CD4-positive, alpha-beta T cell (primary cell): Measurements from ENCODE around the gene KBTBD12. TPM values are rescaled to one million over a fixed set of nuclear protein-coding genes. Genes with fewer than 3 reads are reported as not detected.

Source experiments
- ATAC-seq: fragments of 200-7000 bp; cut with Tn5 transposase; one replicate; pipeline ENCODE4 v1.10.0; 2022; ENCODE audit warnings: mild to moderate bottlenecking; ENCODE audit not compliant: poor library complexity
- CTCF ChIA-PET: fragments of 350-600 bp; sonication (Branson Sonifier 250); formaldehyde crosslinking; loops from one replicate; lab custom pipeline; 2021; ENCODE audit warnings: antibody characterized with exemption, inconsistent platforms; lab: Charles Lee
- POLR2A ChIA-PET: fragments of 350-600 bp; sonication (Branson Sonifier 250); formaldehyde crosslinking; loops from one replicate; lab custom pipeline; 2021; ENCODE audit warnings: antibody characterized with exemption, inconsistent platforms; lab: Charles Lee
- DNase-seq, 14 experiments: peaks; one replicate each; pipeline ENCODE4 v3.0.0-alpha.2; 2013 to 2020; ENCODE audit warnings: mixed read lengths in 2 of 14
- H3K27ac ChIP-seq, 2 donors: one replicate each; pipeline versions ENCODE4 v1.5.1 to v1.7.0; 2013; ENCODE audit warnings: low read length in 2 of 2, low read depth in 1 of 2, mild to moderate bottlenecking in 1 of 2
- H3K27me3 ChIP-seq, 2 experiments: 1 replicate in 1 of 2; 2 replicates in 1 of 2; pipeline versions ENCODE4 v1.6.1 to v1.7.0; 2013; ENCODE audit warnings: low read length in 2 of 2, control low read depth in 1 of 2, mild to moderate bottlenecking in 1 of 2, moderate library complexity in 1 of 2; ENCODE audit not compliant: insufficient read depth in 2 of 2, control insufficient read depth in 1 of 2
- H3K36me3 ChIP-seq: one replicate; pipeline ENCODE4 v1.6.1; 2013; ENCODE audit warnings: low read length, control low read depth; ENCODE audit not compliant: insufficient read depth
- H3K4me1 ChIP-seq: one replicate; pipeline ENCODE4 v1.6.1; 2013; ENCODE audit warnings: low read length, control low read depth; ENCODE audit not compliant: insufficient read depth
- H3K4me3 ChIP-seq: one replicate; pipeline ENCODE4 v1.5.1; 2013; ENCODE audit warnings: mild to moderate bottlenecking, low read length, moderate library complexity
- H3K9me3 ChIP-seq, 2 experiments: 1 replicate in 1 of 2; 2 replicates in 1 of 2; pipeline versions ENCODE4 v1.6.1 to v1.7.0; 2013; ENCODE audit warnings: low read length in 2 of 2, mild to moderate bottlenecking in 2 of 2, control low read depth in 1 of 2, moderate library complexity in 1 of 2; ENCODE audit not compliant: control insufficient read depth in 1 of 2, insufficient read depth in 1 of 2
- H3K27ac Mint-ChIP-seq: one replicate; pipeline ENCODE4 v1.8.0; 2020; ENCODE audit warnings: mixed read lengths
- H3K27me3 Mint-ChIP-seq: one replicate; pipeline ENCODE4 v1.8.0; 2021; ENCODE audit warnings: mixed read lengths
- H3K36me3 Mint-ChIP-seq: one replicate; pipeline ENCODE4 v1.8.0; 2021; ENCODE audit warnings: low read depth, mixed read lengths
- H3K4me1 Mint-ChIP-seq: one replicate; pipeline ENCODE4 v1.8.0; 2021; ENCODE audit warnings: low read depth, mixed read lengths
- H3K4me3 Mint-ChIP-seq: one replicate; pipeline ENCODE4 v1.8.0; 2020; ENCODE audit warnings: mild to moderate bottlenecking, mixed read lengths
- H3K9me3 Mint-ChIP-seq: one replicate; pipeline ENCODE4 v1.8.0; 2020; ENCODE audit warnings: mixed read lengths
- intact Hi-C, 2 experiments: fragments of 100-400 bp; cut with DNase I in 1 of 2; cut with micrococcal nuclease in 1 of 2; formaldehyde crosslinking; loops; one replicate each; pipeline versions ENCODE4 v1.15.1 to v1.9.0; 2023 to 2025; cut with DNase I, micrococcal nuclease
- total RNA-seq, 174 experiments: library from RNA in 2 of 174; stranded (reverse) in 2 of 174; gene quantifications; one replicate each; pipeline ENCODE4 v1.2.3 and lab custom pipeline; 2021 to 2026
- TF ChIP-seq, protein P1 (sequence below): fragments of 200-600 bp; IDR thresholded peaks from one replicate; pipeline ENCODE4 v1.8.0; 2022; ENCODE audit warnings: antibody characterized with exemption, mild to moderate bottlenecking

KBTBD12 gene
- total RNA-seq, 2 experiments from 2014 or later, result not detected

DNA sequence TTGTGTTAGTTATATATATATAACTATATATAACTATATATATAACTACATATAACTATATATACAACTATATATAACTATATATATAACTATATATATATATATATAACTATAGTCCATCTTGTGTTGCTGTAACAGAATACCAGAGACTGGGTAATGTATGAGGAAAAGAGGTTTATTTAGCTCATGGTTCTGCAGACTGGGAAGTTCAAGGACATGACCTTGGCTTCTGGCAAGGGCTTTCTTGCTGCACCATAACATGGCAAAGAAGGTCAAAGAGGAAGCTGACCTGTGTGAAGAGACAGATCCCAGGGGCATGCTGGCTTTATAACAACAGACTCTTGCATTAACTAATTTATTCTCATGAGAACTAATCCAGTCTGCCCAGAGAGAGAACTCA, 27.6 kb downstream of the KBTBD12 start:
- ChIA-PET POLR2A (no interaction called here), CTCF (no interaction called here)
- Mint-ChIP-seq H3K4me3 (no peak overlapping the region), H3K4me1 (no peaks in the 10 kb centered on the region), H3K9me3 (peaks cover 7% of the 10 kb centered on the region), H3K27me3 (peaks cover 15% of the 10 kb centered on the region), H3K27ac (no peak overlapping the region), H3K36me3 (no peaks in the 10 kb centered on the region)
- ATAC-seq (no peak), DNase-seq (no peak)
- H3K4me1 ChIP-seq, result no peaks in the 10 kb centered on the region
- intact Hi-C loops, result no loop called here
- no peaks in the 10 kb centered on the region for H3K9me3 ChIP-seq
- TF ChIP-seq, protein P1, sequence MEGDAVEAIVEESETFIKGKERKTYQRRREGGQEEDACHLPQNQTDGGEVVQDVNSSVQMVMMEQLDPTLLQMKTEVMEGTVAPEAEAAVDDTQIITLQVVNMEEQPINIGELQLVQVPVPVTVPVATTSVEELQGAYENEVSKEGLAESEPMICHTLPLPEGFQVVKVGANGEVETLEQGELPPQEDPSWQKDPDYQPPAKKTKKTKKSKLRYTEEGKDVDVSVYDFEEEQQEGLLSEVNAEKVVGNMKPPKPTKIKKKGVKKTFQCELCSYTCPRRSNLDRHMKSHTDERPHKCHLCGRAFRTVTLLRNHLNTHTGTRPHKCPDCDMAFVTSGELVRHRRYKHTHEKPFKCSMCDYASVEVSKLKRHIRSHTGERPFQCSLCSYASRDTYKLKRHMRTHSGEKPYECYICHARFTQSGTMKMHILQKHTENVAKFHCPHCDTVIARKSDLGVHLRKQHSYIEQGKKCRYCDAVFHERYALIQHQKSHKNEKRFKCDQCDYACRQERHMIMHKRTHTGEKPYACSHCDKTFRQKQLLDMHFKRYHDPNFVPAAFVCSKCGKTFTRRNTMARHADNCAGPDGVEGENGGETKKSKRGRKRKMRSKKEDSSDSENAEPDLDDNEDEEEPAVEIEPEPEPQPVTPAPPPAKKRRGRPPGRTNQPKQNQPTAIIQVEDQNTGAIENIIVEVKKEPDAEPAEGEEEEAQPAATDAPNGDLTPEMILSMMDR, result no peak
- peaks cover 5 to 9% of the 10 kb centered on the region in 2 experiments for H3K27me3 ChIP-seq
- no peak overlapping the region for H3K27ac ChIP-seq
- no peaks in the 10 kb centered on the region for H3K36me3 ChIP-seq
- no peak overlapping the region for H3K4me3 ChIP-seq

DNA sequence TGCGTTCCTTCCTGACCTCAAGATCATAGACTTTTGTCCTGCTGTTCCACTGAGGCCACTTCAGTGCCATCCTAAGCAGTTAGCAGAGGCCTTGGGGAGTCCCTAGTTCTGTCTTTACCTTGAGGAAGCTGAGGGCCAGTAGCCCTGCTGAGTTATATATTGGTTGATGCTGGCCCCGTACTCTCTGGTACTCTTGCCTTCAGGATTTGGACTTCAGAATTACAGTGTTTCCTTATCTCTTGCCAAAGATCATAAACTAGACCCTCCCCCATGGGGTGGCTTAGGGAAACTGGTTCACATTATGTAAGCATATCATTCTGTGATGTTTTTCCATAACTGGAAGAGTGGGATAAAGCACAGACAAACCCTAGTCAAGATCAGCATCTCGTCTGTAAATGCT, 33.2 kb downstream of the KBTBD12 start:
- ChIA-PET POLR2A (no interaction called here), CTCF (no interaction called here)
- DNase-seq (no peak), ATAC-seq (no peak)
- no peaks in the 10 kb centered on the region for H3K4me1 Mint-ChIP-seq
- H3K9me3 Mint-ChIP-seq, result peaks cover 3% of the 10 kb centered on the region
- no peak overlapping the region for H3K4me3 Mint-ChIP-seq
- no peak overlapping the region for H3K27ac Mint-ChIP-seq
- H3K9me3 ChIP-seq, result no peaks in the 10 kb centered on the region
- H3K36me3 ChIP-seq, result no peaks in the 10 kb centered on the region
- H3K4me3 ChIP-seq, result no peak overlapping the region
- H3K27me3 Mint-ChIP-seq, result peaks cover 21% of the 10 kb centered on the region
- H3K27me3 ChIP-seq, result peaks cover 9 to 25% of the 10 kb centered on the region in 2 experiments
- H3K36me3 Mint-ChIP-seq, result no peaks in the 10 kb centered on the region
- intact Hi-C loops, result no loop called here
- H3K4me1 ChIP-seq, result no peaks in the 10 kb centered on the region
- H3K27ac ChIP-seq, result no peak overlapping the region
- TF ChIP-seq, protein P1, result no peak

DNA sequence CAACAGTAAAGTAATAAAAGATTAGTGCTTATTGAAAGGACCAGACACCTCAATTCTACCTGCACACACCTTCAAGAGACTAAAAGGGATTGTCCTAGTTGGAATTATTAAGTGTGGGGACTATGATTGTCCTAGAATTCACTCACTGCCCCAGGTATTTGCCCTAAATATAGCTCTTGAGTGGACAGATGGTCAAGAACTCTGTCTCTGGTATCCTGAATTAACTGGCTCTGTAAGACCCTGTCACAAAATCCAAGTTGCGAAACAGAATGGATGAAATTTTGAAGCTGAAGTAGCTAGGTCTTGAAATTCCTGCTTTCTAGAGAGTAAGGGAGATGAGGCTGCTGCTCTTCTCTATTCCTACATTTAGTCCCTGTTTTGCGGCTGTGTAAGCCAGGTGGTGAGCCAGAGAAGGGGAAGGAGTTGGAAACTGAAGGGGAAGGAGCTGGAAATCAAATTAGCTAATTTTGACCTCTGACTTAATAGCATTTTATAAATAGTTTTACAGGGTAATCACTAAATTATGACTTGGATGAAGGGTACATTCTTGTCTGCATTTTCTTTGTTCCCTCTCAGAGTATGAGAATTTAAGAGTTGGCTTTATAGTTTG, 34.5 kb downstream of the KBTBD12 start:
- H3K27me3 ChIP-seq, result peaks cover 9 to 29% of the 10 kb centered on the region in 2 experiments
- intact Hi-C loops, result no loop called here

More for the DNA sequence above, 34.5 kb downstream of the KBTBD12 start:
- no peaks in the 10 kb centered on the region for H3K9me3 ChIP-seq
- CTCF ChIA-PET, result no interaction called here
- no peaks in the 10 kb centered on the region for H3K36me3 ChIP-seq
- H3K36me3 Mint-ChIP-seq, result no peaks in the 10 kb centered on the region
- no peaks in the 10 kb centered on the region for H3K4me1 Mint-ChIP-seq
- H3K4me3 ChIP-seq, result no peak overlapping the region
- no peak overlapping the region for H3K27ac ChIP-seq
- POLR2A ChIA-PET, result no interaction called here
- H3K4me1 ChIP-seq, result no peaks in the 10 kb centered on the region
- no peak overlapping the region for H3K27ac Mint-ChIP-seq
- ATAC-seq (no peak), DNase-seq (no peak)
- peaks cover under 1% of the 10 kb centered on the region for H3K9me3 Mint-ChIP-seq
- TF ChIP-seq, protein P1, result no peak
- peaks cover 24% of the 10 kb centered on the region for H3K27me3 Mint-ChIP-seq
- no peak overlapping the region for H3K4me3 Mint-ChIP-seq
